ENCODE measurements around the gene INSR. TPM values are rescaled to one million over a fixed set of nuclear protein-coding genes. Genes with fewer than 3 reads are reported as not detected.
"Not testable (repeated sequence)": the region's sequence is repeated elsewhere in the genome, so short reads cannot be mapped to it uniquely, and the experiment has no call there.

Gene INSR
- total RNA-seq, 3 donors from 2014 or later (not counting 1 experiment from before 2014, with no cell fraction given), result 0.50 to 4.9 (median 2.0) TPM

DNA sequence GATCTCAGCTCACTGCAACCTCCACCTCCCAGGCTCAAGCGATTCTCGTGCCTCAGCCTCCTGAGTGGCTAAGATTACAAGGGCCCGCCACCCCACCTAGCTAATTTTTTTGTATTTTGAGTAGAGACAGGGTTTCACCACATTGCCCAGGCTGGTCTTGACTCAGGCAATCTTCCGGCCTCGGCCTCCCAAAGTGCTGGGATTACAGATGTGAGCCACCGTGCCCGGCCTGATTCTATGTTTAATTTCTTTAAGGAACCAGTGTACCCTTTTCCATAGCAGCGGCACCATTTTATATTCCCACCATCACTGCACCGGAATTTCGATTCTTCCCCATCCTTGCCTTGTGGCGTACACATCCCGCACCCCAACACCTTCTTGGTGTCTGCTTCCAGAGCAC is 17.7 kb upstream of the INSR start:
- H3K36me3 ChIP-seq (ENCODE audit: control insufficient read depth, insufficient read depth, low read length), result no peaks in the 10 kb centered on the region
- no peak for DNase-seq
- TF ChIP-seq, protein P1, sequence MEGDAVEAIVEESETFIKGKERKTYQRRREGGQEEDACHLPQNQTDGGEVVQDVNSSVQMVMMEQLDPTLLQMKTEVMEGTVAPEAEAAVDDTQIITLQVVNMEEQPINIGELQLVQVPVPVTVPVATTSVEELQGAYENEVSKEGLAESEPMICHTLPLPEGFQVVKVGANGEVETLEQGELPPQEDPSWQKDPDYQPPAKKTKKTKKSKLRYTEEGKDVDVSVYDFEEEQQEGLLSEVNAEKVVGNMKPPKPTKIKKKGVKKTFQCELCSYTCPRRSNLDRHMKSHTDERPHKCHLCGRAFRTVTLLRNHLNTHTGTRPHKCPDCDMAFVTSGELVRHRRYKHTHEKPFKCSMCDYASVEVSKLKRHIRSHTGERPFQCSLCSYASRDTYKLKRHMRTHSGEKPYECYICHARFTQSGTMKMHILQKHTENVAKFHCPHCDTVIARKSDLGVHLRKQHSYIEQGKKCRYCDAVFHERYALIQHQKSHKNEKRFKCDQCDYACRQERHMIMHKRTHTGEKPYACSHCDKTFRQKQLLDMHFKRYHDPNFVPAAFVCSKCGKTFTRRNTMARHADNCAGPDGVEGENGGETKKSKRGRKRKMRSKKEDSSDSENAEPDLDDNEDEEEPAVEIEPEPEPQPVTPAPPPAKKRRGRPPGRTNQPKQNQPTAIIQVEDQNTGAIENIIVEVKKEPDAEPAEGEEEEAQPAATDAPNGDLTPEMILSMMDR (IDR thresholded peaks at IDR 0.05), result no peak
- H3K27me3 ChIP-seq (ENCODE audit: control insufficient read depth, insufficient read depth, low read length), result no peaks in the 10 kb centered on the region
- Mint-ChIP-seq H3K4me1 (no peaks in the 10 kb centered on the region), H3K27ac (no peak overlapping the region), H3K9me3 (no peaks in the 10 kb centered on the region), H3K36me3 (no peaks in the 10 kb centered on the region), H3K27me3 (ENCODE audit: low read depth in 2 of 2) (peaks cover 0 to 3% of the 10 kb centered on the region in 2 donors), H3K4me3 (no peak overlapping the region)
- H3K27ac ChIP-seq (ENCODE audit: low read length), result no peak overlapping the region
- H3K9me3 ChIP-seq (ENCODE audit: control insufficient read depth, insufficient read depth, low read length), result no peaks in the 10 kb centered on the region
- intact Hi-C loops (cut with micrococcal nuclease), result no loop called here
- ATAC-seq, result no peak
- H3K4me3 ChIP-seq (ENCODE audit: low read length), result no peak overlapping the region
- H3K4me1 ChIP-seq (ENCODE audit: control insufficient read depth, insufficient read depth, low read length), result no peaks in the 10 kb centered on the region
- 96% methylated on average over 9 of the region's 12 CpGs for WGBS (ENCODE audit: insufficient coverage)

DNA sequence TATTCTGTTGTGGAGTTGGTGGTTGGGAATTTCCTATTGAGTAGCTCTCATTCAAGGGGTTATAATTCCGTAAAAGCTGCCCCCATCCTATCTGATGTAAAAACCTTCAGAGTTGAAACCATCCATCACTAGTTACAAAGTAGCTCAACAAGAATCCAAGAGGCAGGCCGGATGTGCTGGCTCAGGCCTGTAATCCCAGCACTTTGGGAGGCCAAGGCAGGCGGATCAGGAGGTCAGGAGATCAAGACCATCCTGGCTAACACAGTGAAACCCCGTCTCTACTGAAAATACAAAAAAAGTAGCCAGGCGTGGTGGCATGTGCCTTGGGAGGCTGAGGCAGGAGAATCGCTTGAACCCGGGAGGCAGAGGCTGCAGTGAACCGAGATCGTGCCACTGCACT is 14.1 kb upstream of the INSR start:
- H3K4me1 ChIP-seq (ENCODE audit: control insufficient read depth, insufficient read depth, low read length); H3K4me3 ChIP-seq (ENCODE audit: low read length); H3K27me3 Mint-ChIP-seq (ENCODE audit: low read depth in 2 of 2); H3K36me3 Mint-ChIP-seq; H3K27me3 ChIP-seq (ENCODE audit: control insufficient read depth, insufficient read depth, low read length); H3K9me3 Mint-ChIP-seq; H3K36me3 ChIP-seq (ENCODE audit: control insufficient read depth, insufficient read depth, low read length); H3K4me3 Mint-ChIP-seq; DNase-seq; H3K27ac Mint-ChIP-seq; H3K4me1 Mint-ChIP-seq; H3K9me3 ChIP-seq (ENCODE audit: control insufficient read depth, insufficient read depth, low read length); ATAC-seq; H3K27ac ChIP-seq (ENCODE audit: low read length); intact Hi-C loops (cut with micrococcal nuclease): not testable (repeated sequence)
- WGBS (ENCODE audit: insufficient coverage), result 95% methylated on average over 9 of the region's 9 CpGs

DNA sequence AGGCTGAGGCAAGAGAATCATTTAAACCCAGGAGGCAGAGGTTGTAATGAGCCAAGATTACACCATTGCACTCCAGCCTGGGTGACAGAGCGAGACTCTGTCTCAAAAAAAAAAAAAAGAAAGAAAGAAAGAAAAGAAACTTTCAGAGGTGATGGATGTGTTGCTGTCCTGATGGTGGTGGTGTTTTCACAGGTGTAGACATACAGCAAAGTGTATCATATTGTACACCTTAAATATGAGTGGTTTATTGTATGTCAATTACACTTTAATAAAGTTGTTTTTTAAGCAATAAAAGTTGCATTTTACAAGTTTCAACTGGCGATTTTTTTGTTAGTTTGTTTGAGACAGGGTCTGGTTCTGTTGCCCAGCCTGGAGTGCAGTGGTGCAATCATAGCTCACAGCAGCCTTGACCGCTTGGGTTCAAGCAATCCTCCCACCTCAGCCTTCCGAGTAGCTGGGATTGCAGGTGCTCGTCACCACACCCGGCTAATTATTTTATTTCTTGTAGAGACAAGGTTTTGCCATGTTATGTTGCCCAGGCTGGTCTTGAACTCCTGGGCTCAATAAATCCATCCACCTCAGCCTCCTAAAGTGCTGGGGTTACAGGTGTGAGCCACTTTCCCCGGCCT is 13.5 kb upstream of the INSR start:
- TF ChIP-seq, protein P1 (IDR thresholded peaks at IDR 0.05), result no peak
- Mint-ChIP-seq H3K27ac (no peak overlapping the region), H3K36me3 (no peaks in the 10 kb centered on the region), H3K4me1 (no peaks in the 10 kb centered on the region), H3K27me3 (ENCODE audit: low read depth in 2 of 2) (no peaks in the 10 kb centered on the region), H3K4me3 (no peak overlapping the region), H3K9me3 (no peaks in the 10 kb centered on the region)
- WGBS (ENCODE audit: insufficient coverage), result 87% methylated on average over 5 of the region's 7 CpGs
- DNase-seq (no peak), ATAC-seq (no peak)
- intact Hi-C loops (cut with micrococcal nuclease), result no loop called here
- no peaks in the 10 kb centered on the region for H3K4me1 ChIP-seq (ENCODE audit: control insufficient read depth, insufficient read depth, low read length)
- no peaks in the 10 kb centered on the region for H3K36me3 ChIP-seq (ENCODE audit: control insufficient read depth, insufficient read depth, low read length)
- no peak overlapping the region for H3K4me3 ChIP-seq (ENCODE audit: low read length)
- no peaks in the 10 kb centered on the region for H3K27me3 ChIP-seq (ENCODE audit: control insufficient read depth, insufficient read depth, low read length)
- no peaks in the 10 kb centered on the region for H3K9me3 ChIP-seq (ENCODE audit: control insufficient read depth, insufficient read depth, low read length)
- no peak overlapping the region for H3K27ac ChIP-seq (ENCODE audit: low read length)

DNA sequence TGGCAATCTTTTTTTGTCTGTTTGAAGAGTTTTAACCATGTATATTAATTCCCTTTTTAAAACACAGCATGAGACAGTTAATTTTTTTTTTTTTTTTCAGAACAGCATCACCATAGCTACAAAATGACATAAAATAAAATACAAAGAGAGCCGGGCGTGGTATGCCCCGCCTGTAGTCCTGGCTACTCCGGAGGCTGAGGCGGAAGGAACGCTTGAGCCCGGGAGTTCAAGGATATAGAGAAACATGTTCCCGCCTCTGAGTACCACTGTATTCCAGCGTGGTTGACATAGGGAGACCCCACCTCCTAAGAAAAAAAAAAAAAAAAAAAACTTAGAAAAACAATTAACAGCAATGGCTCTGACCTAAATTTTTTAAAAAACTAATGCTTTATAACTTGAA is 10.0 kb upstream of the INSR start:
- Histone ChIP-seq H3K27ac (ENCODE audit: low read length) (no peak overlapping the region), H3K9me3 (ENCODE audit: control insufficient read depth, insufficient read depth, low read length) (no peaks in the 10 kb centered on the region), H3K27me3 (ENCODE audit: control insufficient read depth, insufficient read depth, low read length) (no peaks in the 10 kb centered on the region), H3K4me3 (ENCODE audit: low read length) (no peak overlapping the region), H3K4me1 (ENCODE audit: control insufficient read depth, insufficient read depth, low read length) (no peaks in the 10 kb centered on the region), H3K36me3 (ENCODE audit: control insufficient read depth, insufficient read depth, low read length) (no peaks in the 10 kb centered on the region)
- no peak overlapping the region for H3K4me3 Mint-ChIP-seq
- H3K4me1 Mint-ChIP-seq, result no peaks in the 10 kb centered on the region
- H3K27me3 Mint-ChIP-seq (ENCODE audit: low read depth in 2 of 2), result peaks cover 0 to 3% of the 10 kb centered on the region in 2 donors
- no peaks in the 10 kb centered on the region for H3K9me3 Mint-ChIP-seq
- no peaks in the 10 kb centered on the region for H3K36me3 Mint-ChIP-seq
- no peak overlapping the region for H3K27ac Mint-ChIP-seq
- ATAC-seq (no peak), DNase-seq (no peak)
- TF ChIP-seq, protein P1 (IDR thresholded peaks at IDR 0.05), result no peak
- intact Hi-C loops (cut with micrococcal nuclease), result no loop called here
- WGBS (ENCODE audit: insufficient coverage), result 86% methylated on average over 9 of the region's 9 CpGs

Measured in natural killer cell (primary cell).